Fibroblast of upper back skin (primary cell): Measurements from ENCODE around the gene SOX5.
"Not testable (repeated sequence)": the region's sequence is repeated elsewhere in the genome, so short reads cannot be mapped to it uniquely, and the experiment has no call there.

ENCODE experiments used
- DNase-seq: peaks from one replicate; pipeline ENCODE4 v3.0.0-alpha.2; 2013

Gene SOX5

GRCh38 chr12:23827353-23827752, 122.1 kb downstream of the SOX5 start:
- no peak for DNase-seq

GRCh38 chr12:23825124-23825523, 124.3 kb downstream of the SOX5 start:
- not testable (repeated sequence) for DNase-seq

GRCh38 chr12:23824358-23824757, 125.1 kb downstream of the SOX5 start:
- no peak for DNase-seq

DNA sequence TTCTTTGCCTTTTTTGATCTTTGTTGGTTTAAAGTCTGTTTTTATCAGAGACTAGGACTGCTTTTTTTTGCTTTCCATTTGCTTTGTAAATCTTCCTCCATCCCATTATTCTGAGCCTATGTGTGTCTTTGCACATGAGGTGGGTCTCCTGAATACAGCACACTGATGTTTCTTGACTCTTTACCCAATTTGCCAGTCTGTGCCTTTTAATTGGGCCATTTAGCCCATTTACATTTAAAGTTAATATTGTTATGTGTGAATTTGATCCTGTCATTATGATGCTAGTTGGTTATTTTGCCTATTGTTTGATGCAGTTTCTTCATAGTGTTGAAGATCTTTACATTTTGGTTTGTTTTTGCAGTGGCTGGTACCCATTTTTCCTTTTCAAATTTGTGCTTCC, 126.6 kb downstream of the SOX5 start:
- DNase-seq = not testable (repeated sequence)

- no peak for DNase-seq
These were observed 132.1 kb downstream of the SOX5 start for GRCh38 chr12:23817345-23817744.

DNA sequence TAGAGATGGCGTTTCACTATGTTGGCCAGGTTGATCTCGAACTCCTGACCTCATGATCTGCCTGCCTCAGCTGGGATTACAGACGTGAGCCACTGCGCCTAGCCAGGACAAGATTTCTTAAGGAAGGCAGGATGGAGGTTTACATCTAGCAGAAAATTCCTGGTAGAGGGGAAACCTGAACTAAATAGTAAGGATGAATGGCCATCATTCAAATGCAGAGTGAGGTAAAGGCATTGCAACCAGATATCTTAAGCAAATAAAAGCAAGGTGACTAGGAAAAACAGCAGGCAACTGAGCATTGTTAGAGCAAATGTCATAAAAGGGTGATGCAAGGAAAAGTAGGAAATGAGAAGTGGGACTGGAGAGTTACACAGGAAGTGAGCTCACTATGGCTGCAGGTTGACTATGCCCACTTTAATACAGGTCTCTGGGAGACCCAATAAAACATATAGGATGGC, 133.0 kb downstream of the SOX5 start:
- DNase-seq = no peak

- no peak for DNase-seq
These were observed 133.7 kb downstream of the SOX5 start for GRCh38 chr12:23815810-23816209.

GRCh38 chr12:23813206-23813605, 136.3 kb downstream of the SOX5 start:
- DNase-seq = no peak

DNA sequence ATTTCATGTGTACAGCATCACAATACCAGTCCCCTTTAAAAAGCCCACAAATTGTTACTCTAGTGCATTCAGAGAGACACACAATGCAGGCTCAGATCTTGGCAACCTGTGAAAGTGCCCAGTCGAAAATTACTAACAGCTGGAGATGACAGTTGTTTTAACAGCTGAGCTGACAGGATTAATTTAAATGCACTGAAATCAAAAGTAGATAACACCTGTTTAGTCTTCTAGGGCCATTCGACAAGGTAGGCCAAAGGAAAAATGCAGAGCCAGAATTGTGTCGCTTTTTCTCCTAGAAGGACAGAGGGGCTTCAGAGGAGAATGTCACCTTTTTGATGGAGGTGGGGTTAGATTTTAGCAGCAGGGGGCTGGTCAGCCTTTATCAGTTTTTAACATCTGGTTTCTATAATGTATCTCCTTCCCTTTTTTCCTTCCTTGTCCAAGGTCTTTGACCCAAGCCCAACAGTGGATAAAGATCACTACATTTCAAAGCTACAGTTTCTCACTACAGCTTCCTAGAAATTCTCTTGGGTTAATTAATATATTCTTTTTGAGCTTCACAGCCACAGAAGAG, 139.1 kb downstream of the SOX5 start:
- DNase-seq = no peak

DNA sequence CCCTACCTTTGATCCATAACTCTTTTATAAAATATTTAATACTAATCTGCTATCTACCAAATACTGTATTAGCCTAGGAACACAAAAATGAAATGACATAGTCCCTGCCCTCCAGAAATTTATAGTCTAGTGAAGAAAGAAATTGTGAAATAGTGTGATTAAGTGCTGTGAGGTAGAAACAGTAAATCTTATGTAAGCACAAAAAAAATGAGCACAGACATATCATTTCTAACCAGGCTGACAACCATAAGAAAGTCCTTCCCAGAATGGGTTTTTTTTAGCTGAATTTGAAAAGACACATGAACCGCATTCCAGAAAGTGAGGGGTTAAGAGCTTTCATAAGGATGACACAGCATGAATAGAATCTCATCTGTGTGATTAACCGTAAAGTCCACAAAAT, 145.9 kb downstream of the SOX5 start:
- peak; percentile 12 for DNase-seq

DNA sequence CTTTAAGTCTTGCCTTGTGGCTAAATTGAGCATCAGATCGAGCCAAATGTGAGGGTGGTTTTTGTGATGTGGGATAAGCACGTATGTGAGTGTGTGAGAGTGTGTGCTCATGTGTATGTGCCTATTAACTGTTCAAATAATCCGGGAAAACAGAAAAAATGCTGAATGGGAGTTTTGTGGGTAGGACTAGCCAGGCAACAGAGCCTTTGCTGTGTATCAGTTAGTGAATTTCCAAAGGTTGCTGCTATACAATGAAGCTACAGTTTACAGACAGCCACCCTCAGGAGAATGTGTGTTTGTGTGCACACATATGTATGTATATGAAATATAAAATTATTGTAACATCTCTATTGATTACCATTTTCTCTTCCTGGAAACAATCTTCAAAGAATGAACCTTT, 154.0 kb downstream of the SOX5 start:
- no peak for DNase-seq

- no peak for DNase-seq
These were observed 168.4 kb downstream of the SOX5 start for GRCh38 chr12:23781118-23781517.

DNA sequence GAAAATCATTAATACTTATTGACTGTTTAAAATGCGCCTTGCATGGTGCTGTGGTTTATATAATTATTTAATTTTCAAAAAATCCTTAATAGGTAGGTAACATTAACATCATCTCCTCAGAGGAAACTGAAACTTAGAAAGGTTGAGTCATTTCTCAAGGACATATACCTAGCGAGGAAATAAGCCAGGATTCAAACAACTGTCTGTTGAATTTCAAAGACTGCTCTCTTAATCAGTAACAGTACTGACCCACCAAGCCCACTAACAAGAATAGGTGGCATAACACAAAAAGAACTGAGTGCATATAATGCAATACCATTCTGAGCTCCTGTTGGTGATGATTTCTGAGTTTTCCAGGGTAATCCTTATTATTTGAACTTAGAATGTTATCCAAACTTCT, 174.3 kb downstream of the SOX5 start:
- no peak for DNase-seq

- no peak for DNase-seq
These were observed 178.1 kb downstream of the SOX5 start for GRCh38 chr12:23771240-23771949.

- no peak for DNase-seq
These were observed 179.1 kb downstream of the SOX5 start for GRCh38 chr12:23770202-23770938.

GRCh38 chr12:23767834-23768233, 181.6 kb downstream of the SOX5 start:
- no peak for DNase-seq

DNA sequence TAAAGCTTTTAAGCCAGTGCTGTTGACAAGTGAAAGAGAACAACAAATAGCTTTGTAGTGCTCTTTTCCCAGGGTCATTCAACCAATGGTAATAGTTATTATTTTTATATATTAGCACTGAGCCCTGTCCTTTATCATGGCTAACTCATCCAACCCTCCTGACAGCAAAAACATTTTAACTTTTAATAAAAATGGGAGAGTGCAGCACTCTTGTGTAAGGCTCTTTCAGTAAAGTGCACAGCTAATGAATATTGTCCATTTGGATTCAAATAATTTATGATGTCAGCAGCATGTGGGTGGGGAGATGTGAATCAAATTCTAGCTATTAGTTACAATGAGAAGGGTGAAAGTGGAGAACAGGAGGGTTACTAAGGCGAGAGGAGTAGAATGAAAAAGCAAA, 185.7 kb downstream of the SOX5 start:
- no peak for DNase-seq

GRCh38 chr12:23760495-23760894, 189.0 kb downstream of the SOX5 start:
- DNase-seq = peak; percentile 1

- no peak for DNase-seq
These were observed 190.9 kb downstream of the SOX5 start for GRCh38 chr12:23758608-23759007.

DNA sequence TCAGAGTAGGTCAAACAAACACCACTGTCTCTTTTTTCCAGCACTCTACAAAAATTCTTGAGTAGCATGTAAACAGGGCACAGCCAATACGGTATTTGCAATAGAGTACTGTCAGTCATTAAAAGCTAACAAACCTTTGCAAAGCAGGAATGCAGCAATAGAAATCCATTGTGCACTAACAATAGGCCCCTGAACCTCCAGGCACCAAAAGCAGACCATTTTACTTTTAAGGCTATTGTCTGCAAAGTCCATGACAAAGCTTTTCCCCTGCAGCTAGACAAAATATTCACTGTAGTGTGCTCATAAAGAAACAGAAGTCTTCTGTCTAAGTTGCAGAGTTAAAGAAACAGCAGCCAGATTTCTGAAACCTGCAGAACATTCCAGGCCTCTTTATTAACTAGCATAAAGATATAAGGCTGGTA, 191.9 kb downstream of the SOX5 start:
- no peak for DNase-seq

- DNase-seq = no peak
These were observed 193.1 kb downstream of the SOX5 start for GRCh38 chr12:23756416-23756815.

DNA sequence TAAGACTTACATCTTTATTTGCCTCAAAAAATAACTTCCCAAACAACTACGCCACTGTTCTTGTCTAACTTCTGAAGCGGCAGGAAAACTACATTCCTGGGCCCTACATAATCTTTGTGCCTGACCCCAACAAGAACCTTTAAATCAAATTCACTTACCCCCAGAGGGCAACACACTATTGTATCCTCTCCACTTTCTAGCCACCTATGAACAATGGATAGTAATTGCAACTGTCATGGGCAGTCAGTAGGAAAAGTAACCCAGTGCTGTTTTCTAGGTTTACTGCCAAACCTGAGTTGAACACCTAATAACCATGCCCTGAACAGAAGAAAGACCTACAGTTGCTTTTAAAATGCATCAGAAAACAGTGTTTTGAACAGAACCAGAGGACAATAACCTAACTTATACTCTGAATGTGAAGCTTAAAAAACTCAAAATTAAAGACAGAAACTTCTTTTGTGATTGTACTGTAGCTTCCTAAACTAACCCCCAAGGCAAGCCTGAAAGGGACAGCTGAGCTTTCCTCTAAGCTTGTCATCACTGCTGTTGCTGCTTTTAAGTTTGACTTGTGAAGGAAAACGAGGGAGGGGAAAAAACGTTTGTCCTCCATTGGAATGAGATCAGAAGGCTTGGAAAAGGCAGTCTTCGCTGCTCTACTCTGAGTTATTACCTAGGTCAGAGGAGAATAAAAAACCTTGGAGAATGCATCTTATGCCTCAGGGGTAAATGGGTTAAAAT, 195.7 kb downstream of the SOX5 start:
- no peak for DNase-seq

- no peak for DNase-seq
These were observed 197.2 kb downstream of the SOX5 start for GRCh38 chr12:23752245-23752644.
